Transverse colon (tissue), 4 donors: ENCODE results near the gene KIFC3. TPM values are rescaled to one million over a fixed set of nuclear protein-coding genes. Genes with fewer than 3 reads are reported as not detected.

ENCODE experiments used
- DNase-seq: peaks from one replicate; pipeline ENCODE4 v3.0.0-alpha.2; 2019
- H3K27ac ChIP-seq, 4 donors: fragments of 200-600 bp; sonication (generic); 2 replicates each; pipeline ENCODE4 v1.5.1; 2016 to 2018; ENCODE audit warnings: inconsistent platforms in 4 of 4
- H3K27me3 ChIP-seq: fragments of 200-600 bp; sonication (generic); 2 replicates; pipeline ENCODE4 v1.5.1; 2017; ENCODE audit warnings: inconsistent platforms
- H3K36me3 ChIP-seq, 4 donors: fragments of 200-600 bp; sonication (generic); 2 replicates each; pipeline ENCODE4 v1.5.1; 2017 to 2019; ENCODE audit warnings: inconsistent platforms in 4 of 4
- H3K4me1 ChIP-seq, 4 donors: fragments of 200-600 bp; sonication (generic); 2 replicates each; pipeline ENCODE4 v1.5.1; 2017 to 2020; ENCODE audit warnings: inconsistent platforms in 4 of 4
- H3K4me3 ChIP-seq, 4 donors: fragments of 200-600 bp; sonication (generic); 1 replicate in 1 of 4; 2 replicates in 3 of 4; pipeline versions ENCODE4 v1.5.1 to v1.6.1; 2017 to 2019; ENCODE audit warnings: inconsistent platforms in 4 of 4
- H3K9me3 ChIP-seq, 2 donors: fragments of 200-600 bp; sonication (generic); 2 replicates each; pipeline ENCODE4 v1.5.1; 2017 to 2019; ENCODE audit warnings: inconsistent platforms in 2 of 2
- EP300 ChIP-seq: sonication (generic); formaldehyde crosslinking; IDR thresholded peaks from one replicate; pipeline ENCODE4 v1.6.1; 2017; ENCODE audit warnings: antibody characterized with exemption, low read depth
- POLR2A ChIP-seq: fragments of 450-650 bp; IDR thresholded peaks from one replicate; pipeline ENCODE4 v1.6.1; 2016; ENCODE audit warnings: antibody characterized with exemption, mild to moderate bottlenecking, moderate library complexity
- POLR2AphosphoS5 ChIP-seq, 3 donors: sonication (generic); formaldehyde crosslinking; IDR thresholded peaks; one replicate each; pipeline ENCODE4 v1.6.1; 2016; ENCODE audit warnings: antibody characterized with exemption in 3 of 3
- WGBS, 2 donors: methylation state at CpG; one replicate each; pipeline ENCODE4 v1.1.5; 2018; ENCODE audit warnings: low coverage in 1 of 2; 5-methylcytosine and 5-hydroxymethylcytosine counted together
- in situ Hi-C, 4 donors: fragments of 200-750 bp; cut with MboI; loops; one replicate each; pipeline versions ENCODE4 v1.15.0 to v1.15.1; 2017; ENCODE audit warnings: low sequenced_read_pairs in 3 of 4, low pct_ligation_motif_present in 1 of 4, low pct_unique_long_range_greater_than_20kb in 1 of 4
- intact Hi-C: fragments of 100-400 bp; cut with DNase I; formaldehyde crosslinking; loops from one replicate; pipeline ENCODE4 v1.15.1; 2023; ENCODE audit warnings: low total_unique reads
- total RNA-seq, 4 donors: library from RNA; depleted of rRNA; stranded (reverse); fragments of >200 nt; gene quantifications; one replicate each; pipeline ENCODE4 v1.1.0, GENCODE V29; 2016
- TF ChIP-seq, protein P1 (sequence below), 5 experiments: fragments of 200-600 bp in 3 of 5; fragments of 450-650 bp in 2 of 5; sonication (generic) in 3 of 5; IDR thresholded peaks; 1 replicate in 2 of 5; 2 replicates in 3 of 5; pipeline ENCODE4 v1.5.1; 2016 to 2017; ENCODE audit warnings: antibody characterized with exemption in 5 of 5, inconsistent platforms in 3 of 5, mild to moderate bottlenecking in 2 of 5, moderate library complexity in 1 of 5

Gene KIFC3
- total RNA-seq, 4 donors from 2014 or later = 5.2 to 46.8 (median 13.5) TPM

DNA sequence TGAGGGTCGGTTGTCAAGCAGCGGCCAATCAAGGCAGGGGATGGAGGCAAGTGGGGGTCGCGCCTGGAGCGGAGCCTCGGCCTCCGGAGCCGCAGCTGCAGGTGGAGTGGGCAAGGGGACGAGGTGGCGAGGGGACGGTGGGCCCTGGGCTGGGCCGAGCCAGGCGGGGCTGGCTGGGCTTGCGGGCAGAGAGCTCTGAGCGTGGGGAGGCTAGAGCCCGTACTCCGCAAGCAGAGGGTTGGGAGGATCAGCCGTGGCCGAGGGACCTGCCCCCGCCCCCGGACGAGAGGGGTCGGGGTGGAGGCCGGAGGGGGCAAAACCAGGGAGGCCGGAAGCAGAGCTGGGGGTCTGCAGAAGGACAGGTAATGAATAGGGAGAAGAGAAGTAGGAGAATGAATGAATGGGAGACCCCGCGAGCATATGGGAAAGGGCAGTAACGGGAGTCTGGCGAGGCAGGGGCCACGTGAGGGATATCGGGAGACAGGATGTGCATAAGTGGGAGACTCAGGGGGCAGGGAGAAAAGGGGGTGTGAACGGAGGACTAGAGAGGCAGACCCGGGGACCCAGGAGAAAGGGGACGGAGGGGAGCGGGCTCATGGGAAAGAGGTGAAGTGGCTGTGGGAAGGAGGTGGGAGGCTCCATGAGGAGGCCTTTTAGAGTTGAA, 66.4 kb downstream of the KIFC3 start, which contains the start of gene KATNB1:
KATNB1 (plus strand) TSS at position 16 of the 664 bp plus-strand sequence. CDS start 1,474 bp downstream, outside the sequence.
- H3K27me3 ChIP-seq = no peaks in the 10 kb centered on the region
- intact Hi-C loops = no loop called here
- peak within 1 kb of the TSS; percentile 73 to 98 (median 90) for H3K4me3 ChIP-seq
- TF ChIP-seq, protein P1, sequence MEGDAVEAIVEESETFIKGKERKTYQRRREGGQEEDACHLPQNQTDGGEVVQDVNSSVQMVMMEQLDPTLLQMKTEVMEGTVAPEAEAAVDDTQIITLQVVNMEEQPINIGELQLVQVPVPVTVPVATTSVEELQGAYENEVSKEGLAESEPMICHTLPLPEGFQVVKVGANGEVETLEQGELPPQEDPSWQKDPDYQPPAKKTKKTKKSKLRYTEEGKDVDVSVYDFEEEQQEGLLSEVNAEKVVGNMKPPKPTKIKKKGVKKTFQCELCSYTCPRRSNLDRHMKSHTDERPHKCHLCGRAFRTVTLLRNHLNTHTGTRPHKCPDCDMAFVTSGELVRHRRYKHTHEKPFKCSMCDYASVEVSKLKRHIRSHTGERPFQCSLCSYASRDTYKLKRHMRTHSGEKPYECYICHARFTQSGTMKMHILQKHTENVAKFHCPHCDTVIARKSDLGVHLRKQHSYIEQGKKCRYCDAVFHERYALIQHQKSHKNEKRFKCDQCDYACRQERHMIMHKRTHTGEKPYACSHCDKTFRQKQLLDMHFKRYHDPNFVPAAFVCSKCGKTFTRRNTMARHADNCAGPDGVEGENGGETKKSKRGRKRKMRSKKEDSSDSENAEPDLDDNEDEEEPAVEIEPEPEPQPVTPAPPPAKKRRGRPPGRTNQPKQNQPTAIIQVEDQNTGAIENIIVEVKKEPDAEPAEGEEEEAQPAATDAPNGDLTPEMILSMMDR (IDR thresholded peaks at IDR 0.05) = no peak
- peak in 2 of 3 donors; percentile 40 to 44 for TF ChIP-seq POLR2AphosphoS5 (IDR thresholded peaks at IDR 0.05)
- WGBS, 2 donors = 0 to 2% methylated on average over 12 to 34 of the region's 35 CpGs
- H3K36me3 ChIP-seq = no peaks in the 10 kb centered on the region
- peak within 1 kb of the TSS; percentile 82 to 92 (median 88) for H3K27ac ChIP-seq
- no peaks in the 10 kb centered on the region for H3K9me3 ChIP-seq
- peaks cover 14 to 20% (median 19%) of the 10 kb centered on the region in 4 donors for H3K4me1 ChIP-seq
- no peak for DNase-seq
- in situ Hi-C loops = no loop called here

DNA sequence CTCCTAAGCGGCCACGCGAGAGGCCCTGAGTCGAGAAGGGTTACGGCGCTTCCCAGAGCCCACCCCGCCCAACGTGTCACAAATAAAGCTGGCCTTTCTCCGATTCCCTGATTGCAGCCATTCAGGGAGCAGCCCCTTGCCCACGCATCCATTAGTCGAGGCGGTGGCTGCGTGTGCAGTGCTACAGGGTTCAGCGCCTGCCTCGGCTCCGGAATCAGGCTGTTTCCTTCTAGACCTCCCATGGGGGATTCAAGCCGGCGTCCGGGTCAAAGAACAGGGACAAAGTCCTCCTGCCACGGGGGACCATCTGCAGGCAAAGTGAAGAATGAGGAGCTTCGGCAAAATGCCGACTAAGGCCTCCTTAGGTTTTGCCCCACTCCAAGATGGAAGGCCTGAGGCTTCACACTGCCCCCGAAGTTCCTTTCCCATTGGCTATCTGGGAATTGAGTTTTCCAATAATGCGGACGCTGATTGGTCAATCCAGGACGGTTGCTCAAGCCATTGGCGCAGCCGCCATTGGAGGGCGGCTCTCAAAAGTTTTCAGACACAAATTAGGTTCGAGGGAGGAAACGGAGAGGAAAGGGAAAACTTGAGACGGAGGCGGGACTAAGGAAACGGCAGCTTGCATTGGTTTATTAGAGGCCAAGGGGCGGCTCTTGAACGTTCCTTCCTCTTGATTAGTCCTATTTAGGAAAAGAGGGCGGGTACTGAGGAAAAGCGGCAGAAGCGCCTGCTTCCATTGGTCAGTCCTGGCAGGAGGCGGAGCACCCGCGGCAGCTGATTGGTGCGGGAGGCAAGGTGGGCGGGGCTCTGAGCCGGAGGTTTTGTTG, 67.2 kb downstream of the KIFC3 start:
- no peaks in the 10 kb centered on the region for H3K27me3 ChIP-seq
- TF ChIP-seq POLR2AphosphoS5 (IDR thresholded peaks at IDR 0.05) = peak; percentile 42 to 82 (median 71)
- TF ChIP-seq, protein P1 (IDR thresholded peaks at IDR 0.05) = no peak
- peak; percentile 61 for TF ChIP-seq POLR2A
- TF ChIP-seq EP300 = no peak
- H3K4me1 ChIP-seq = peaks cover 14 to 20% (median 19%) of the 10 kb centered on the region in 4 donors
- H3K4me3 ChIP-seq = peak overlapping the region; percentile 73 to 98 (median 90)
- in situ Hi-C loops = no loop called here
- peak; percentile 97 for DNase-seq
- H3K36me3 ChIP-seq = no peaks in the 10 kb centered on the region
- WGBS, 2 donors = 0% methylated on average over 7 to 37 of the region's 45 CpGs
- H3K27ac ChIP-seq = peak overlapping the region; percentile 82 to 92 (median 88)
- no peaks in the 10 kb centered on the region for H3K9me3 ChIP-seq
- intact Hi-C loops = no loop called here

DNA sequence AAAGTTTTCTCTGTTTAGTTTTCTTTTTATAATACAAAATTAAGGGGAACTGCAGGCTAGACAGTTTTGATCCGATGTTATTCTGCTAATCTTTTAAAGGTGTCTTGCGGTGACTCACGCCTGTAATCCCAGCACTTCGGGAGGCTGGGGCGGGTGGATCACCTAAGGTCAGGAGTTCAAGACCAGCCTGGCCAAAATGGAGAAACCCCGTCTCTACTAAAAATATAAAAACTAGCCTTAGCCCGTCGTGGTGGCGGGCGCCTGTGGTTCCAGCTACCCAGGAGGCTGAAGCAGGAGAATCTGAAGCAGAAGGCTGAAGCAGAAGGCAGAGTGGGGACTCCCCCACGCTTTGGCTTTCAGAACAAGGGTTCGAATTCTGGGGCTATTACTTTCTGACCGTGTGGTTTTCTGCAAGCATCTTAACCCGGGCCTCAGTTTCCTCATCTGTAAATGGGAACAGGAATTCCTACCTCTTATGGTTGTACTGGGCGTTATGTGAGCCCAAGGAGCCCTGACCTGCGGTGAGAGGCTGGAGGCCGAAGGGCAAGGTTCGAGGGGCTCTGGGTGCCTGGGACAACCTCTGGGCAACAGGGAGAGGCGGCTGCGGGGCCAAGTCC, 67.9 kb downstream of the KIFC3 start:
- Histone ChIP-seq H3K4me3 (peak overlapping the region; percentile 52 to 79 (median 58)), H3K27me3 (no peaks in the 10 kb centered on the region), H3K4me1 (peaks cover 14 to 20% (median 19%) of the 10 kb centered on the region in 4 donors), H3K36me3 (no peaks in the 10 kb centered on the region), H3K27ac (peak overlapping the region; percentile 82 to 92 (median 84)), H3K9me3 (no peaks in the 10 kb centered on the region)
- 51 to 75% methylated on average over 6 to 19 of the region's 20 CpGs for WGBS, 2 donors
- DNase-seq = no peak
- TF ChIP-seq POLR2A = no peak
- TF ChIP-seq, protein P1 (IDR thresholded peaks at IDR 0.05) = no peak
- TF ChIP-seq EP300 = no peak
- no peak for TF ChIP-seq POLR2AphosphoS5 (IDR thresholded peaks at IDR 0.05)
- in situ Hi-C loops (no loop called here), intact Hi-C loops (no loop called here)

DNA sequence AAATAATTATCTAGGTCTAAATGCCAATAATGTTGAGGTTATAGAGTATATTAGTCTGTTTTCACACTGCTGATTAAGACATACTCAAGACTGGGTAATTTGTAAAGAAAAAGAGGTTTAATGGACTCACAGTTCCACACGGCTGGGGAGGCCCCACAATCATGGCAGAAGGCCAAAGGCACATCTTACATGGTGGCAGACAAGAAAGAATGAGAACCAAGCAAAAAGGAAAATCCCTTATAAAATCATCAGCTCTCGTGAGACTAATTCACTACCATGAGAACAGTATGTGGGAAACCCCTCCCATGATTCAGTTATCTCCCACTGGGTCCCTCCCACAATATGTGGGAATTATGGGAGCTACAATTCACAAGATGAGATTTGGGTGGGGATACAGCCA, 69.6 kb downstream of the KIFC3 start:
- no peak for DNase-seq
- Histone ChIP-seq H3K27me3 (no peaks in the 10 kb centered on the region), H3K9me3 (no peaks in the 10 kb centered on the region), H3K36me3 (no peaks in the 10 kb centered on the region), H3K27ac (no peak overlapping the region), H3K4me1 (peaks cover 14 to 20% (median 19%) of the 10 kb centered on the region in 4 donors), H3K4me3 (no peak overlapping the region)
- WGBS, 2 donors = 63 to 80% methylated on average over 1 to 2 of the region's 2 CpGs
- no peak for TF ChIP-seq POLR2A
- no peak for TF ChIP-seq POLR2AphosphoS5 (IDR thresholded peaks at IDR 0.05)
- TF ChIP-seq EP300 = no peak
- TF ChIP-seq, protein P1 (IDR thresholded peaks at IDR 0.05) = no peak
- in situ Hi-C loops = no loop called here
- intact Hi-C loops = no loop called here
